Endothelial cell of umbilical vein (primary cell): ENCODE data around the gene PRCD. TPM values are rescaled to one million over a fixed set of nuclear protein-coding genes. Genes with fewer than 3 reads are reported as not detected.

Experiments
- BruUV-seq: library from RNA; stranded (reverse); fragments of 400-500 nt; replicated peaks from 2 replicates; lab custom pipeline; 2021; lab: Mats Ljungman, UMichigan
- CTCF ChIA-PET: fragments of 300-600, 350-600 bp; sonication (Branson Sonifier 250); formaldehyde crosslinking; loops from one replicate; lab custom pipeline; 2021; ENCODE audit warnings: antibody characterized with exemption, inconsistent platforms; lab: Charles Lee
- POLR2A ChIA-PET: fragments of 300-600, 350-600 bp; sonication (Branson Sonifier 250); formaldehyde crosslinking; loops from one replicate; lab custom pipeline; 2021; ENCODE audit warnings: antibody characterized with exemption, inconsistent platforms; lab: Charles Lee
- DNase-seq: peaks from one replicate; pipeline ENCODE4 v3.0.0-alpha.2; 2011; ENCODE audit warnings: low read depth, low spot score
- FAIRE-seq: peaks from 2 replicates; lab custom pipeline; 2011; peaks lifted over from hg19 to GRCh38; lab: Jason Lieb, UNC
- H2AFZ ChIP-seq: 2 replicates; pipeline ENCODE4 v1.6.0; 2012; ENCODE audit warnings: low read depth, low read length, control low read depth, inconsistent platforms
- H3K27ac ChIP-seq: 2 replicates; pipeline ENCODE4 v1.5.1; 2011; ENCODE audit warnings: low read depth, mild to moderate bottlenecking, control low read depth, low read length, moderate library complexity; ENCODE audit not compliant: insufficient read depth
- H3K27me3 ChIP-seq, 2 experiments: 2 replicates each; pipeline versions ENCODE4 v1.6.0 to v1.6.1; 2011; ENCODE audit warnings: low read length in 2 of 2, mixed read lengths in 1 of 2; ENCODE audit not compliant: control insufficient read depth in 2 of 2, insufficient read depth in 2 of 2
- H3K36me3 ChIP-seq, 2 experiments: 2 replicates in 1 of 2; 3 replicates in 1 of 2; pipeline ENCODE4 v1.5.1; 2011; ENCODE audit warnings: low read length in 2 of 2, mild to moderate bottlenecking in 1 of 2, moderate library complexity in 1 of 2; ENCODE audit not compliant: control insufficient read depth in 2 of 2, insufficient read depth in 2 of 2; ENCODE audit errors: extremely low read depth in 1 of 2
- H3K4me1 ChIP-seq: 3 replicates; pipeline ENCODE4 v1.5.1; 2011; ENCODE audit warnings: mild to moderate bottlenecking, low read length; ENCODE audit not compliant: control insufficient read depth, insufficient read depth; ENCODE audit errors: extremely low read depth
- H3K4me2 ChIP-seq: 2 replicates; pipeline ENCODE4 v1.6.1; 2011; ENCODE audit warnings: low read length, control low read depth, mixed read lengths; ENCODE audit not compliant: insufficient read depth
- H3K4me3 ChIP-seq, 3 experiments: fragments of 200-600 bp in 1 of 3; sonication (generic), shearing (Covaris generic) in 1 of 3; replicated peaks in 1 of 3; 2 replicates each; pipeline ENCODE4 v1.5.1; 2011 to 2016; ENCODE audit warnings: control low read depth in 3 of 3, low read length in 3 of 3, mild to moderate bottlenecking in 2 of 3, inconsistent platforms in 1 of 3, low read depth in 1 of 3, moderate library complexity in 1 of 3; ENCODE audit not compliant: insufficient read depth in 1 of 3
- H3K79me2 ChIP-seq: 2 replicates; pipeline ENCODE4 v1.6.0; 2012; ENCODE audit warnings: low read length, inconsistent platforms; ENCODE audit not compliant: control insufficient read depth, insufficient read depth
- H3K9ac ChIP-seq: replicated peaks from 2 replicates; pipeline ENCODE3; 2011; ENCODE audit warnings: low read length, control low read depth; ENCODE audit not compliant: insufficient read depth; ENCODE audit errors: extremely low read depth
- H3K9me1 ChIP-seq: replicated peaks from 3 replicates; pipeline ENCODE4 v1.6.0; 2011; ENCODE audit warnings: mild to moderate bottlenecking, low read length; ENCODE audit not compliant: control insufficient read depth, insufficient read depth; ENCODE audit errors: extremely low read depth
- H3K9me3 ChIP-seq: replicated peaks from 2 replicates; pipeline ENCODE4 v1.5.1; 2012; ENCODE audit warnings: low read length, inconsistent platforms; ENCODE audit not compliant: control insufficient read depth, insufficient read depth
- H4K20me1 ChIP-seq: replicated peaks from 2 replicates; pipeline ENCODE3; 2011; ENCODE audit warnings: mild to moderate bottlenecking, low read length; ENCODE audit not compliant: control insufficient read depth, insufficient read depth; ENCODE audit errors: extremely low read depth
- EZH2 ChIP-seq: IDR thresholded peaks from 2 replicates; pipeline ENCODE4 v1.6.1; 2012; ENCODE audit warnings: borderline replicate concordance, low read depth, mild to moderate bottlenecking, moderate library complexity, low read length, inconsistent platforms; ENCODE audit not compliant: severe bottlenecking
- FOS ChIP-seq: IDR thresholded peaks from 2 replicates; pipeline ENCODE4 v1.6.1; 2011; ENCODE audit warnings: mild to moderate bottlenecking, low read length, moderate library complexity, borderline replicate concordance; ENCODE audit not compliant: insufficient read depth
- GATA2 ChIP-seq: IDR thresholded peaks from 2 replicates; pipeline ENCODE4 v1.7.0; 2011; ENCODE audit warnings: low read depth, mild to moderate bottlenecking, moderate library complexity, mixed read lengths, low read length; ENCODE audit not compliant: insufficient read length, insufficient read depth
- JUN ChIP-seq: IDR thresholded peaks from 2 replicates; pipeline ENCODE4 v1.6.1; 2011; ENCODE audit warnings: borderline replicate concordance, low read depth; ENCODE audit not compliant: insufficient read length, insufficient read depth
- MYC ChIP-seq: IDR thresholded peaks from one replicate; pipeline ENCODE4 v1.6.1; 2011; ENCODE audit warnings: mild to moderate bottlenecking, low read depth, low read length
- POLR2A ChIP-seq: IDR thresholded peaks from 2 replicates; pipeline ENCODE4 v1.6.1; 2012; ENCODE audit warnings: low read depth, mild to moderate bottlenecking, control low read depth, low read length
- POLR2AphosphoS5 ChIP-seq: IDR thresholded peaks from 2 replicates; pipeline ENCODE4 v1.6.1; 2012; ENCODE audit warnings: low read depth, mild to moderate bottlenecking, control low read depth, low read length, moderate library complexity; ENCODE audit not compliant: insufficient read depth
- dilution Hi-C: fragments of 300-500 bp; cut with MboI; formaldehyde crosslinking; loops from one replicate; pipeline ENCODE4 v1.15.0; 2019; ENCODE audit warnings: low sequenced_read_pairs; ENCODE audit not compliant: extremely low pct_ligation_motif_present
- intact Hi-C: fragments of 100-400 bp; cut with micrococcal nuclease; formaldehyde crosslinking; loops from one replicate; pipeline ENCODE4 v1.10.0; 2022
- polyA plus RNA-seq, 4 experiments: library from polyadenylated mRNA; depleted of rRNA in 3 of 4; stranded (reverse) in 3 of 4; unstranded in 1 of 4; fragments of >200 nt; gene quantifications; 2 replicates each; pipeline versions ENCODE4 v1.2.1 to v1.2.3, GENCODE V29; 2011 to 2012; ENCODE audit warnings: missing spikeins in 1 of 4
- total RNA-seq: library from RNA; stranded (reverse); gene quantifications from 2 replicates; pipeline ENCODE4 v1.2.3, GENCODE V29; 2021
- TF ChIP-seq, protein P1 (sequence below): IDR thresholded peaks from 2 replicates; pipeline ENCODE4 v1.6.1; 2011; ENCODE audit not compliant: insufficient read depth, insufficient read length
- TF ChIP-seq, protein P2 (sequence below), 2 donors: IDR thresholded peaks; 1 replicate in 1 of 2; 2 replicates in 1 of 2; pipeline ENCODE4 v1.5.1; 2011; ENCODE audit warnings: low read length in 2 of 2, mild to moderate bottlenecking in 2 of 2, moderate library complexity in 2 of 2, control low read depth in 1 of 2, inconsistent platforms in 1 of 2, low read depth in 1 of 2; ENCODE audit not compliant: insufficient read depth in 1 of 2; ENCODE audit errors: extremely low read depth in 1 of 2

The PRCD gene
- total and polyA plus RNA-seq, 2 donors (not counting 3 experiments of a cell fraction or from before 2014, with no cell fraction given): not detected

DNA sequence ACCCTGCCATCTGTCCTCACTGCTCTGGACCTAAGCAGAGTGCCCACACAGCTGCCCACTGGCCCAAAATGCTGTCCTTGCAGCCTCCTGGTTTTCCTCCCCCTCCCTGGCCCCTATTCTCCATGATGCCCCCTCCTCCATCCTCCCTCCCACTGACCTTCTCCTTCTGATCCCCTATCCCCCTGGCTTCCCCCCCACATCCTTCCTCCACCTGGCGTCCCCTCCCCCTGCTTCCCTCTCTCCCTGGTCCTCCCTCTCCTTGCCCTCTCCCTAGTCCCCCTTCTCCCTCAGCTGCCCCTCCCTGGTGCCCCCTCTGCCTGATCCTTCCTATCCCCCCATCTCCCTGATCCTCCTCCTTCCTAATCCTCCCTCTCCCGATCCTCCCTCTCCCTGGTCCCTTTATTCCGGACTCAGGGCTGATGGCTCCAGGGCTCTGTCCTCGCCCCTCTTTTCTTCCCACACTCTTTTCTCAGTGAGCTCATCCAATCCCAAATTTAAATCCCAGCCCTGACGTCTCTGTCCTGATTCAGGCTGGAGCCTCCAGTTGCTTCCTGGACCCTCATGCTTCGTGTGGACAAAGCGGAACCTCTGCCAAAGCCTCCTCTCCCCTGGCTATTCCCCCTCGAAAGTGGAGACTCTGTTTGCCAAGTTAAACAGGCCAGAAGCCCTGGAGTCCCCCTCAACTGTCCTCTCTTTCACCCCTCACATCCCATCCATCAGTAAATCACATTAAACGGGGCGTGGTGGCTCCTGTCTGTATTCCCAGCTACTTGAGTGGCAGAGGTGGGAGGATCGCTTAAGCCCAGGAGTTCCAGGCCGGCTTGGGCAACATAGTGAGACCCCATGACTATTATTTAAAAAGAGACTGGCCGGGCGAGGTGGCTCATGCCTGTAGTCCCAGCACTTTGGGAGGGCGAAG, 20.5 kb upstream of the PRCD start:
- Histone ChIP-seq H3K9ac (no peak overlapping the region), H2AFZ (no peak overlapping the region), H3K4me2 (no peak overlapping the region), H3K79me2 (no peaks in the 10 kb centered on the region), H4K20me1 (no peaks in the 10 kb centered on the region), H3K9me1 (no peaks in the 10 kb centered on the region), H3K4me3 (no peak overlapping the region), H3K27me3 (no peaks in the 10 kb centered on the region), H3K9me3 (no peaks in the 10 kb centered on the region), H3K27ac (no peak overlapping the region), H3K4me1 (no peaks in the 10 kb centered on the region), H3K36me3 (no peaks in the 10 kb centered on the region)
- dilution Hi-C loops: no loop called here
- intact Hi-C loops: no loop called here
- BruUV-seq: no TSS peak
- TF ChIP-seq, protein P1, sequence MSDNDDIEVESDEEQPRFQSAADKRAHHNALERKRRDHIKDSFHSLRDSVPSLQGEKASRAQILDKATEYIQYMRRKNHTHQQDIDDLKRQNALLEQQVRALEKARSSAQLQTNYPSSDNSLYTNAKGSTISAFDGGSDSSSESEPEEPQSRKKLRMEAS: no peak
- TF ChIP-seq FOS (no peak), GATA2 (no peak), JUN (no peak), MYC (no peak), POLR2A (no peak), EZH2 (no peak), POLR2AphosphoS5 (no peak)
- TF ChIP-seq, protein P2, sequence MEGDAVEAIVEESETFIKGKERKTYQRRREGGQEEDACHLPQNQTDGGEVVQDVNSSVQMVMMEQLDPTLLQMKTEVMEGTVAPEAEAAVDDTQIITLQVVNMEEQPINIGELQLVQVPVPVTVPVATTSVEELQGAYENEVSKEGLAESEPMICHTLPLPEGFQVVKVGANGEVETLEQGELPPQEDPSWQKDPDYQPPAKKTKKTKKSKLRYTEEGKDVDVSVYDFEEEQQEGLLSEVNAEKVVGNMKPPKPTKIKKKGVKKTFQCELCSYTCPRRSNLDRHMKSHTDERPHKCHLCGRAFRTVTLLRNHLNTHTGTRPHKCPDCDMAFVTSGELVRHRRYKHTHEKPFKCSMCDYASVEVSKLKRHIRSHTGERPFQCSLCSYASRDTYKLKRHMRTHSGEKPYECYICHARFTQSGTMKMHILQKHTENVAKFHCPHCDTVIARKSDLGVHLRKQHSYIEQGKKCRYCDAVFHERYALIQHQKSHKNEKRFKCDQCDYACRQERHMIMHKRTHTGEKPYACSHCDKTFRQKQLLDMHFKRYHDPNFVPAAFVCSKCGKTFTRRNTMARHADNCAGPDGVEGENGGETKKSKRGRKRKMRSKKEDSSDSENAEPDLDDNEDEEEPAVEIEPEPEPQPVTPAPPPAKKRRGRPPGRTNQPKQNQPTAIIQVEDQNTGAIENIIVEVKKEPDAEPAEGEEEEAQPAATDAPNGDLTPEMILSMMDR (IDR thresholded peaks at IDR 0.05; ENCODE audit: extremely low read depth in 1 of 2, insufficient read depth in 1 of 2, low read depth in 1 of 2, low read length in 2 of 2): no peak
- DNase-seq (no peak), FAIRE-seq (no peak)
- CTCF ChIA-PET: interaction anchor here (1.1 to 5.9 kb wide), 2 partner anchors 104 to 162 kb away, joined by 3 to 35 read pairs; no protein-coding TSS in a partner anchor
- POLR2A ChIA-PET: interaction anchor here (0.7 kb wide), 1 partner anchor 153 kb away, joined by 6 read pairs; no protein-coding TSS in a partner anchor
